HepG2 (cell line): ENCODE results near the gene CAPZA2. TPM values are rescaled to one million over a fixed set of nuclear protein-coding genes. Genes with fewer than 3 reads are reported as not detected.

Experiments used
- ARID2 ChIP-seq: sonication (generic); formaldehyde crosslinking; IDR thresholded peaks from 2 replicates; pipeline ENCODE4 v1.8.1; 2022; ENCODE audit warnings: mild to moderate bottlenecking, missing genetic modification reagents, borderline replicate concordance
- ATRX ChIP-seq: sonication (generic); formaldehyde crosslinking; IDR thresholded peaks from 2 replicates; pipeline ENCODE4 v1.4.0; 2020; ENCODE audit warnings: missing genetic modification reagents, borderline replicate concordance
- CBFB ChIP-seq: sonication (generic); formaldehyde crosslinking; IDR thresholded peaks from 2 replicates; pipeline ENCODE4 v1.4.0; 2020; ENCODE audit warnings: missing genetic modification reagents
- EP300 ChIP-seq, 3 experiments: sonication (generic) in 1 of 3; formaldehyde crosslinking in 1 of 3; IDR thresholded peaks; 2 replicates each; pipeline versions ENCODE4 v1.5.1 to v1.6.1; 2011 to 2020; ENCODE audit warnings: low read depth in 2 of 3, low read length in 2 of 3, borderline replicate concordance in 1 of 3, improper control_type of control experiment in 1 of 3, mild to moderate bottlenecking in 1 of 3, missing genetic modification reagents in 1 of 3, moderate library complexity in 1 of 3
- HNRNPL ChIP-seq: fragments of 200-400 bp; formaldehyde crosslinking; IDR thresholded peaks from 2 replicates; pipeline ENCODE4 v1.6.1; 2017; ENCODE audit warnings: mild to moderate bottlenecking, low read depth, low read length
- KAT2B ChIP-seq: fragments of 150-350 bp; IDR thresholded peaks from 2 replicates; pipeline ENCODE4 v1.6.1; 2014; ENCODE audit warnings: low read depth, low read length, borderline replicate concordance
- MAZ ChIP-seq, 2 experiments: sonication (generic) in 1 of 2; formaldehyde crosslinking in 1 of 2; IDR thresholded peaks; 2 replicates each; pipeline versions ENCODE4 v1.5.0 to v1.6.1; 2012 to 2020; ENCODE audit warnings: low read depth in 2 of 2, mild to moderate bottlenecking in 2 of 2, borderline replicate concordance in 1 of 2, improper control_type of control experiment in 1 of 2, low read length in 1 of 2, missing genetic modification reagents in 1 of 2, moderate library complexity in 1 of 2
- PRPF4 ChIP-seq: fragments of 200-400 bp; formaldehyde crosslinking; IDR thresholded peaks from 2 replicates; pipeline ENCODE4 v1.6.1; 2016; ENCODE audit warnings: low read length, low read depth; ENCODE audit not compliant: poor library complexity, severe bottlenecking
- RFXANK ChIP-seq: IDR thresholded peaks from 2 replicates; pipeline ENCODE4 v1.6.1; 2016
- TOPORS ChIP-seq: sonication (generic); formaldehyde crosslinking; IDR thresholded peaks from 2 replicates; pipeline ENCODE4 v1.8.0; 2023; ENCODE audit warnings: mild to moderate bottlenecking, missing genetic modification reagents
- ZNF331 ChIP-seq: sonication (generic); formaldehyde crosslinking; IDR thresholded peaks from 2 replicates; pipeline ENCODE4 v1.4.0; 2020; ENCODE audit warnings: missing genetic modification reagents
- ZNF430 ChIP-seq: sonication (generic); formaldehyde crosslinking; IDR thresholded peaks from 2 replicates; pipeline ENCODE4 v1.9.0; 2021; ENCODE audit warnings: mild to moderate bottlenecking, missing genetic modification reagents
- ZNF619 ChIP-seq: sonication (generic); formaldehyde crosslinking; IDR thresholded peaks from 2 replicates; pipeline ENCODE4 v1.4.0; 2020; ENCODE audit warnings: mild to moderate bottlenecking, missing genetic modification reagents
- polyA plus RNA-seq, 8 experiments: library from polyadenylated mRNA; depleted of rRNA in 3 of 8; stranded (reverse) in 7 of 8; unstranded in 1 of 8; fragments of >200 nt; fragmentation: Illumina TruSeq in 4 of 8; extraction: Trizol in 4 of 8; gene quantifications; 2 replicates each; pipeline versions ENCODE4 v1.2.1 to v1.2.3, GENCODE V29; 2011 to 2016; ENCODE audit warnings: low read depth in 4 of 8, missing spikeins in 1 of 8, mixed read lengths in 1 of 8; ENCODE audit not compliant: insufficient read depth in 1 of 8
- total RNA-seq, 5 experiments: library from RNA; depleted of rRNA; stranded (reverse); fragments of >200 nt; fragmentation: Illumina TruSeq; extraction: Trizol; gene quantifications; 2 replicates each; pipeline ENCODE4 v1.2.3, GENCODE V29; 2016; ENCODE audit warnings: low read depth in 1 of 5
- TF ChIP-seq, protein P1 (sequence below), 2 experiments: sonication (generic) in 1 of 2; formaldehyde crosslinking in 1 of 2; IDR thresholded peaks; 2 replicates each; pipeline versions ENCODE4 v1.5.1 to v1.6.1; 2011 to 2020; ENCODE audit warnings: borderline replicate concordance in 1 of 2, low read depth in 1 of 2, low read length in 1 of 2, mild to moderate bottlenecking in 1 of 2, missing genetic modification reagents in 1 of 2, moderate library complexity in 1 of 2
- TF ChIP-seq, protein P2 (sequence below): IDR thresholded peaks from 2 replicates; pipeline ENCODE4 v1.6.1; 2016; ENCODE audit warnings: mild to moderate bottlenecking
- TF ChIP-seq, protein P3 (sequence below), 2 experiments: IDR thresholded peaks; 2 replicates each; pipeline ENCODE4 v1.6.1; 2011 to 2012; ENCODE audit warnings: low read length in 2 of 2, borderline replicate concordance in 1 of 2, low read depth in 1 of 2, mild to moderate bottlenecking in 1 of 2, moderate library complexity in 1 of 2
- TF ChIP-seq, protein P4 (sequence below): sonication (generic); formaldehyde crosslinking; IDR thresholded peaks from 2 replicates; pipeline ENCODE4 v1.4.0; 2020; ENCODE audit warnings: missing genetic modification reagents

Gene CAPZA2
- total and polyA plus RNA-seq, 2 of the 13 experiments (the other 11 are each of a cell fraction or from before 2014, with no cell fraction given): 38.4 to 199 TPM

DNA sequence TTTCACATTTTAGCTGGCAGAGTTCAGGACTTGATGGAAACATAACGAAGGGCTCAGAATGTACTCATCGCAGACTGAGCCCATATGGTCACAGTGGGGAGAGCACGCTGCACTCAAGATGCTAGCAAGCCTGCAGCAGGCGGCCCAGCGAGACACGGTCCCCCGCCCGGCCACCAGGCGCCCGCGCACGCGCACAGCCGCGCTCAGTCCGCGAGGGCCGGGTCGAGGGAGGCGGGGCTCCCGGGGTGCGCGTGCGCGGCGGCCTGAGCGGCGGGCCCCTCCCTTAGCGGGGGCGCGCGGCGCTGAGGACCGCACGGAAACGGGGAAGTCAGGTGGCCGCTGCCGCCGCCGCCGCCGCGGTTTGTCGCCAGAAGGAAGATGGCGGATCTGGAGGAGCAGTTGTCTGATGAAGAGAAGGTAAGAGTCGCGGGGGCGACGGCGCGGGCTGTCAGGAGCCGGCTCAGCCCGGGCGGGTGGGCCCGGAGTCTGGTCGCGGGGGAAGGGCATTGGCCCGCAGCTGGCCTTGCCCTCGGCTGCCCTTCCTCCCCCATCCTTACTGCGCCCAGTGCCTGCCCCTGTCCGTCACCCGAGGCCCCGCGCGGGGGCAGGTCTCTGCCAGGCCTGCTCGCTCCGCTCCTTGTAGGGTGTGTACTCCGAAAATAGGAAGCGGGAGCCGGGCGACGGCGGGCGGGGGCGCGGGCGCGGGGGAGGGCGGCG, at the start of gene CAPZA2 (continued):
- TF ChIP-seq ZNF331 (CRISPR knock-in tag) (peak; percentile 63; the same call in 1 of the 2 replicates), ZNF430 (CRISPR knock-in tag) (peak; percentile 60; the same call in 1 of the 2 replicates), ZNF619 (peak; percentile 63; the same call in 1 of the 2 replicates), HNRNPL (peak; percentile 83; the same call in 1 of the 2 replicates), MAZ (IDR thresholded peaks at IDR 0.05; ENCODE audit: borderline replicate concordance, low read depth, low read length) (peak; percentile 84), MAZ (CRISPR knock-in tag; IDR thresholded peaks at IDR 0.05; ENCODE audit: low read depth) (peak; percentile 80), ATRX (CRISPR knock-in tag) (no peak), KAT2B (no peak), ARID2 (no peak; the same call in 1 of the 2 replicates), TOPORS (CRISPR knock-in tag) (peak; percentile 68; the same call in 1 of the 2 replicates), PRPF4 (no peak), EP300 (IDR thresholded peaks at IDR 0.05; ENCODE audit: low read depth in 2 of 2, low read length in 2 of 2) (peak in 1 of 2 experiments; percentile 53; a peak in 1 of 4 replicates), EP300 (CRISPR knock-in tag; IDR thresholded peaks at IDR 0.05; ENCODE audit: borderline replicate concordance) (no peak), CBFB (CRISPR knock-in tag) (peak; percentile 55; the same call in 1 of the 2 replicates), RFXANK (no peak)
- TF ChIP-seq, protein P1, sequence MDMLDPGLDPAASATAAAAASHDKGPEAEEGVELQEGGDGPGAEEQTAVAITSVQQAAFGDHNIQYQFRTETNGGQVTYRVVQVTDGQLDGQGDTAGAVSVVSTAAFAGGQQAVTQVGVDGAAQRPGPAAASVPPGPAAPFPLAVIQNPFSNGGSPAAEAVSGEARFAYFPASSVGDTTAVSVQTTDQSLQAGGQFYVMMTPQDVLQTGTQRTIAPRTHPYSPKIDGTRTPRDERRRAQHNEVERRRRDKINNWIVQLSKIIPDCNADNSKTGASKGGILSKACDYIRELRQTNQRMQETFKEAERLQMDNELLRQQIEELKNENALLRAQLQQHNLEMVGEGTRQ (IDR thresholded peaks at IDR 0.05; ENCODE audit: low read depth, low read length): no peak
- TF ChIP-seq, protein P1 (CRISPR knock-in tag; IDR thresholded peaks at IDR 0.05; ENCODE audit: borderline replicate concordance): peak; percentile 48
- TF ChIP-seq, protein P2, sequence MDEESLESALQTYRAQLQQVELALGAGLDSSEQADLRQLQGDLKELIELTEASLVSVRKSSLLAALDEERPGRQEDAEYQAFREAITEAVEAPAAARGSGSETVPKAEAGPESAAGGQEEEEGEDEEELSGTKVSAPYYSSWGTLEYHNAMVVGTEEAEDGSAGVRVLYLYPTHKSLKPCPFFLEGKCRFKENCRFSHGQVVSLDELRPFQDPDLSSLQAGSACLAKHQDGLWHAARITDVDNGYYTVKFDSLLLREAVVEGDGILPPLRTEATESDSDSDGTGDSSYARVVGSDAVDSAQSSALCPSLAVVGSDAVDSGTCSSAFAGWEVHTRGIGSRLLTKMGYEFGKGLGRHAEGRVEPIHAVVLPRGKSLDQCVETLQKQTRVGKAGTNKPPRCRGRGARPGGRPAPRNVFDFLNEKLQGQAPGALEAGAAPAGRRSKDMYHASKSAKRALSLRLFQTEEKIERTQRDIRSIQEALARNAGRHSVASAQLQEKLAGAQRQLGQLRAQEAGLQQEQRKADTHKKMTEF (CRISPR knock-in tag): peak; percentile 79; the same call in 1 of the 2 replicates
- TF ChIP-seq, protein P3, sequence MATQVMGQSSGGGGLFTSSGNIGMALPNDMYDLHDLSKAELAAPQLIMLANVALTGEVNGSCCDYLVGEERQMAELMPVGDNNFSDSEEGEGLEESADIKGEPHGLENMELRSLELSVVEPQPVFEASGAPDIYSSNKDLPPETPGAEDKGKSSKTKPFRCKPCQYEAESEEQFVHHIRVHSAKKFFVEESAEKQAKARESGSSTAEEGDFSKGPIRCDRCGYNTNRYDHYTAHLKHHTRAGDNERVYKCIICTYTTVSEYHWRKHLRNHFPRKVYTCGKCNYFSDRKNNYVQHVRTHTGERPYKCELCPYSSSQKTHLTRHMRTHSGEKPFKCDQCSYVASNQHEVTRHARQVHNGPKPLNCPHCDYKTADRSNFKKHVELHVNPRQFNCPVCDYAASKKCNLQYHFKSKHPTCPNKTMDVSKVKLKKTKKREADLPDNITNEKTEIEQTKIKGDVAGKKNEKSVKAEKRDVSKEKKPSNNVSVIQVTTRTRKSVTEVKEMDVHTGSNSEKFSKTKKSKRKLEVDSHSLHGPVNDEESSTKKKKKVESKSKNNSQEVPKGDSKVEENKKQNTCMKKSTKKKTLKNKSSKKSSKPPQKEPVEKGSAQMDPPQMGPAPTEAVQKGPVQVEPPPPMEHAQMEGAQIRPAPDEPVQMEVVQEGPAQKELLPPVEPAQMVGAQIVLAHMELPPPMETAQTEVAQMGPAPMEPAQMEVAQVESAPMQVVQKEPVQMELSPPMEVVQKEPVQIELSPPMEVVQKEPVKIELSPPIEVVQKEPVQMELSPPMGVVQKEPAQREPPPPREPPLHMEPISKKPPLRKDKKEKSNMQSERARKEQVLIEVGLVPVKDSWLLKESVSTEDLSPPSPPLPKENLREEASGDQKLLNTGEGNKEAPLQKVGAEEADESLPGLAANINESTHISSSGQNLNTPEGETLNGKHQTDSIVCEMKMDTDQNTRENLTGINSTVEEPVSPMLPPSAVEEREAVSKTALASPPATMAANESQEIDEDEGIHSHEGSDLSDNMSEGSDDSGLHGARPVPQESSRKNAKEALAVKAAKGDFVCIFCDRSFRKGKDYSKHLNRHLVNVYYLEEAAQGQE (IDR thresholded peaks at IDR 0.05; ENCODE audit: borderline replicate concordance in 1 of 2, low read depth in 1 of 2, low read length in 2 of 2): 0 out of 4 replicates have a peak, but pooled peaks of 1 of the 2 experiments have one; percentile 69
- TF ChIP-seq, protein P4, sequence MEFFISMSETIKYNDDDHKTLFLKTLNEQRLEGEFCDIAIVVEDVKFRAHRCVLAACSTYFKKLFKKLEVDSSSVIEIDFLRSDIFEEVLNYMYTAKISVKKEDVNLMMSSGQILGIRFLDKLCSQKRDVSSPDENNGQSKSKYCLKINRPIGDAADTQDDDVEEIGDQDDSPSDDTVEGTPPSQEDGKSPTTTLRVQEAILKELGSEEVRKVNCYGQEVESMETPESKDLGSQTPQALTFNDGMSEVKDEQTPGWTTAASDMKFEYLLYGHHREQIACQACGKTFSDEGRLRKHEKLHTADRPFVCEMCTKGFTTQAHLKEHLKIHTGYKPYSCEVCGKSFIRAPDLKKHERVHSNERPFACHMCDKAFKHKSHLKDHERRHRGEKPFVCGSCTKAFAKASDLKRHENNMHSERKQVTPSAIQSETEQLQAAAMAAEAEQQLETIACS: peak; percentile 95
